Astrocyte (in vitro differentiated cells and primary cell): ENCODE results near the gene MEP1A. TPM values are rescaled to one million over a fixed set of nuclear protein-coding genes. Genes with fewer than 3 reads are reported as not detected.

Experiments
- DNase-seq: peaks from one replicate; pipeline ENCODE4 v3.0.0-alpha.2; 2010; ENCODE audit warnings: low read depth
- FAIRE-seq: peaks from 2 replicates; lab custom pipeline; 2011; peaks lifted over from hg19 to GRCh38; lab: Jason Lieb, UNC
- H2AFZ ChIP-seq: 2 replicates; pipeline ENCODE4 v1.6.0; 2012; ENCODE audit warnings: low read depth, low read length, inconsistent platforms
- H3K27ac ChIP-seq: 2 replicates; pipeline ENCODE4 v1.5.1; 2011; ENCODE audit warnings: low read depth, low read length, inconsistent platforms
- H3K27me3 ChIP-seq: 2 replicates; pipeline ENCODE4 v1.6.0; 2011; ENCODE audit warnings: low read length, inconsistent platforms; ENCODE audit not compliant: insufficient read depth
- H3K36me3 ChIP-seq: 2 replicates; pipeline ENCODE4 v1.5.1; 2011; ENCODE audit warnings: low read length, inconsistent platforms; ENCODE audit not compliant: insufficient read depth
- H3K4me1 ChIP-seq: 2 replicates; pipeline ENCODE4 v1.5.1; 2011; ENCODE audit warnings: low read length, inconsistent platforms; ENCODE audit not compliant: insufficient read depth
- H3K4me2 ChIP-seq: 2 replicates; pipeline ENCODE4 v1.6.0; 2012; ENCODE audit warnings: low read length, inconsistent platforms
- H3K4me3 ChIP-seq: 2 replicates; pipeline ENCODE4 v1.5.1; 2011; ENCODE audit warnings: low read depth, mild to moderate bottlenecking, low read length, inconsistent platforms; ENCODE audit not compliant: insufficient read depth
- H3K79me2 ChIP-seq: 2 replicates; pipeline ENCODE4 v1.6.0; 2012; ENCODE audit warnings: mild to moderate bottlenecking, low read length, inconsistent platforms; ENCODE audit not compliant: insufficient read depth
- H3K9ac ChIP-seq: 2 replicates; pipeline ENCODE4 v1.6.0; 2012; ENCODE audit warnings: mild to moderate bottlenecking, low read length, inconsistent platforms
- H3K9me3 ChIP-seq: 2 replicates; pipeline ENCODE4 v1.5.1; 2012; ENCODE audit warnings: low read depth, mild to moderate bottlenecking, low read length, inconsistent platforms; ENCODE audit not compliant: insufficient read depth
- H4K20me1 ChIP-seq: 2 replicates; pipeline ENCODE4 v1.6.0; 2012; ENCODE audit warnings: low read length, inconsistent platforms; ENCODE audit not compliant: insufficient read depth
- H3K27ac Mint-ChIP-seq: one replicate; pipeline ENCODE4 v1.8.0; 2021; ENCODE audit warnings: mild to moderate bottlenecking, mixed read lengths; ENCODE audit not compliant: unreplicated experiment
- H3K27me3 Mint-ChIP-seq: one replicate; pipeline ENCODE4 v1.8.0; 2021; ENCODE audit warnings: low read depth, mixed read lengths; ENCODE audit not compliant: unreplicated experiment
- H3K36me3 Mint-ChIP-seq: one replicate; pipeline ENCODE4 v1.8.0; 2021; ENCODE audit warnings: low read depth, mixed read lengths; ENCODE audit not compliant: unreplicated experiment
- H3K4me1 Mint-ChIP-seq: one replicate; pipeline ENCODE4 v1.8.0; 2021; ENCODE audit warnings: low read depth, mixed read lengths; ENCODE audit not compliant: unreplicated experiment
- H3K4me3 Mint-ChIP-seq: one replicate; pipeline ENCODE4 v1.8.0; 2021; ENCODE audit warnings: mild to moderate bottlenecking, moderate library complexity, mixed read lengths; ENCODE audit not compliant: unreplicated experiment
- H3K9me3 Mint-ChIP-seq: one replicate; pipeline ENCODE4 v1.8.0; 2021; ENCODE audit warnings: mild to moderate bottlenecking, mixed read lengths; ENCODE audit not compliant: unreplicated experiment
- EZH2 ChIP-seq: IDR thresholded peaks from 2 replicates; pipeline ENCODE4 v1.6.1; 2012; ENCODE audit warnings: mild to moderate bottlenecking, low read length, inconsistent platforms; ENCODE audit not compliant: insufficient read depth
- total RNA-seq: library from RNA; stranded (reverse); gene quantifications from 2 replicates; pipeline ENCODE4 v1.2.1, GENCODE V29; 2021
- TF ChIP-seq, protein P1 (sequence below): IDR thresholded peaks from 2 replicates; pipeline ENCODE4 v1.5.1; 2011; ENCODE audit warnings: low read depth, mild to moderate bottlenecking, inconsistent platforms, low read length, moderate library complexity; ENCODE audit not compliant: insufficient read depth

The MEP1A gene
- total RNA-seq, 1 donor from 2014 or later: not detected

DNA sequence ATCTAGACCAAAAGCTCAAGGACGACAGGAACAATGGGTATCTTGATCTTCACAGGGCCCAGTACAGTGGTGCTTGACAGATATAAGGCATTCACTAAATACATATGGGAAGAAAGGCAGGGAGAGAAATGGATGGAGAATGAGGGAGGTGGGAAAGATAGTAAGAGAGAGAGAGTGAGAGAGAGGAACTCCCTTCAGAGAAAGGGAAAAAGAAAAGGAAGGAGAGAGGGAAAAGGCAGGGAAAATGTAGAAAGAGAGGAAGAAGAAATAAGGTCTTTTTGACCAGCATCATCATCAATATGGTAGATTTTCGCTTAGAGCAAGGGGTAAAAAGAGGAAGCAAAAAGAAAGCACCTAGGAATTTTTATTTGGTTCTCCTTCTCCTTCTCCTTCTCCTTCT is 47.2 kb upstream of the MEP1A start:
- Histone ChIP-seq H3K4me1 (no peaks in the 10 kb centered on the region), H3K27ac (no peak overlapping the region), H3K79me2 (no peaks in the 10 kb centered on the region), H3K36me3 (no peaks in the 10 kb centered on the region), H3K9ac (no peak overlapping the region), H3K4me3 (no peak overlapping the region), H3K27me3 (peaks cover 2% of the 10 kb centered on the region), H4K20me1 (no peaks in the 10 kb centered on the region), H3K9me3 (peaks cover 3% of the 10 kb centered on the region), H3K4me2 (no peak overlapping the region), H2AFZ (no peak overlapping the region)
- DNase-seq (no peak), FAIRE-seq (no peak)
- no peak for TF ChIP-seq EZH2
- TF ChIP-seq, protein P1, sequence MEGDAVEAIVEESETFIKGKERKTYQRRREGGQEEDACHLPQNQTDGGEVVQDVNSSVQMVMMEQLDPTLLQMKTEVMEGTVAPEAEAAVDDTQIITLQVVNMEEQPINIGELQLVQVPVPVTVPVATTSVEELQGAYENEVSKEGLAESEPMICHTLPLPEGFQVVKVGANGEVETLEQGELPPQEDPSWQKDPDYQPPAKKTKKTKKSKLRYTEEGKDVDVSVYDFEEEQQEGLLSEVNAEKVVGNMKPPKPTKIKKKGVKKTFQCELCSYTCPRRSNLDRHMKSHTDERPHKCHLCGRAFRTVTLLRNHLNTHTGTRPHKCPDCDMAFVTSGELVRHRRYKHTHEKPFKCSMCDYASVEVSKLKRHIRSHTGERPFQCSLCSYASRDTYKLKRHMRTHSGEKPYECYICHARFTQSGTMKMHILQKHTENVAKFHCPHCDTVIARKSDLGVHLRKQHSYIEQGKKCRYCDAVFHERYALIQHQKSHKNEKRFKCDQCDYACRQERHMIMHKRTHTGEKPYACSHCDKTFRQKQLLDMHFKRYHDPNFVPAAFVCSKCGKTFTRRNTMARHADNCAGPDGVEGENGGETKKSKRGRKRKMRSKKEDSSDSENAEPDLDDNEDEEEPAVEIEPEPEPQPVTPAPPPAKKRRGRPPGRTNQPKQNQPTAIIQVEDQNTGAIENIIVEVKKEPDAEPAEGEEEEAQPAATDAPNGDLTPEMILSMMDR: no peak
- Mint-ChIP-seq H3K27ac (no peak overlapping the region), H3K4me1 (no peaks in the 10 kb centered on the region), H3K9me3 (peaks cover 5% of the 10 kb centered on the region), H3K4me3 (no peak overlapping the region), H3K36me3 (no peaks in the 10 kb centered on the region), H3K27me3 (peaks cover 15% of the 10 kb centered on the region)

DNA sequence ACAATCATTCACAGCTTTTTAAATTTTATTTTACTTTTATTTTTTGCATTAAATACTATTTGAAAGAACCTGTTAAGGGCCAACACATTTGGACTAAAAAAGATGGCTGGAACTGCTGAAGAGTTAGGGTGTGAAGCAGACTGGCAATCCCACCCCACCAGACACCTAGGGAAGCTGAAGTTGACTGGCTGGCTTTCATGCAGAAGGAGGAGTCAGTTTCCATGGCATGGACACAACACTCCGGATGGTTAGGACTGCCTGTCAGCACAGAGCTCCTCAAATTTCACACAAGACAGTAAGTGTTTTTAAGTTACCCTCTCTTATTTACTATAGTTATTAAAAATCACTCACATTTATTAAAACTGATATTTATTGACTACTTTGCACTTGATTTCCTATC is 46.5 kb upstream of the MEP1A start, which contains the start of gene ANKRD66:
Gene ANKRD66, plus strand, starts transcription at position 238 of the 400 bp plus-strand sequence. CDS start 5,016 bp downstream, outside the sequence.
- Histone ChIP-seq H4K20me1 (no peaks in the 10 kb centered on the region), H3K79me2 (no peaks in the 10 kb centered on the region), H3K27ac (no peak within 1 kb of the TSS), H3K4me2 (no peak within 1 kb of the TSS), H3K9ac (no peak within 1 kb of the TSS), H3K27me3 (peaks cover 2% of the 10 kb centered on the region), H2AFZ (no peak within 1 kb of the TSS), H3K4me3 (no peak within 1 kb of the TSS), H3K36me3 (no peaks in the 10 kb centered on the region), H3K9me3 (peaks cover 3% of the 10 kb centered on the region), H3K4me1 (no peaks in the 10 kb centered on the region)
- H3K27ac Mint-ChIP-seq: no peak within 1 kb of the TSS
- TF ChIP-seq EZH2: no peak
- TF ChIP-seq, protein P1: no peak
- peaks cover 15% of the 10 kb centered on the region for H3K27me3 Mint-ChIP-seq
- H3K4me1 Mint-ChIP-seq: no peaks in the 10 kb centered on the region
- no peaks in the 10 kb centered on the region for H3K36me3 Mint-ChIP-seq
- peaks cover 5% of the 10 kb centered on the region for H3K9me3 Mint-ChIP-seq
- FAIRE-seq (no peak), DNase-seq (no peak)
- no peak within 1 kb of the TSS for H3K4me3 Mint-ChIP-seq

DNA sequence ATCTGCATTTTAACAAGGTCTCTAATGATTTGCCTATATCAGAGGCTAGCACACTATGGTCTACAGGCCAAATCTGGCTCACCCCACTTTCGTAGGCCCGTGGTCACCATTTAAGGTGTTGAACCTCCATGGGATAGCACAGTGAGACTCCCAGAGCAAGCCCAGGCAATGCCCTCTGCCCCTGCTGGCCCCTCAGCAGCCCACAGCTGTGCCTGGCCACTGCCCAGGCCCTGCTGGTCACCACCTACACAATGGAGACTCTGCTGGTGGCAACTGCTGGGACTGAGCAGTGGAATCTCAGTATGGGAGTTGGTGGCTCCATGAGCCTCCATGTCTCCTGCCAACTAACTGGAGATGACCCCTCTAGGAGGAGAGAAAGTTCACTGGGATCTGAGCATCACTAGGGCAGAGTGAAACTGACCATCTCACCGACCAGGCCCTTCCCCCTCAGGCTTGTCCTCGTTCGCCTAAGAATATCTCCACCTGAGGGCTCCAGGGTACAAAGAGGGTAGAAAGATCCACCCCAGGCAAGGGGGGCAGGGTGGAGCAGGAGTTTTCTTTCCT is 44.2 kb upstream of the MEP1A start:
- H3K9me3 Mint-ChIP-seq: peaks cover 5% of the 10 kb centered on the region
- no peaks in the 10 kb centered on the region for H3K4me1 Mint-ChIP-seq
- no peak for TF ChIP-seq EZH2
- TF ChIP-seq, protein P1: no peak
- Histone ChIP-seq H3K4me1 (no peaks in the 10 kb centered on the region), H4K20me1 (no peaks in the 10 kb centered on the region), H3K9me3 (peaks cover 3% of the 10 kb centered on the region), H3K27ac (no peak overlapping the region), H3K36me3 (no peaks in the 10 kb centered on the region), H3K79me2 (no peaks in the 10 kb centered on the region), H3K4me2 (no peak overlapping the region), H3K9ac (no peak overlapping the region), H3K27me3 (peaks cover 2% of the 10 kb centered on the region), H3K4me3 (no peak overlapping the region), H2AFZ (no peak overlapping the region)
- no peak for DNase-seq
- no peak for FAIRE-seq
- no peaks in the 10 kb centered on the region for H3K36me3 Mint-ChIP-seq
- H3K4me3 Mint-ChIP-seq: no peak overlapping the region
- no peak overlapping the region for H3K27ac Mint-ChIP-seq
- peaks cover 15% of the 10 kb centered on the region for H3K27me3 Mint-ChIP-seq
